Parathyroid adenoma (tissue), 2 donors: ENCODE results near the gene EEIG1.

Experiments
- H2AFZ ChIP-seq: fragments of 300-600 bp; sonication (generic); one replicate; pipeline ENCODE4 v1.7.0; 2017; ENCODE audit warnings: antibody characterized with exemption, mild to moderate bottlenecking
- H3K27ac ChIP-seq: fragments of 300-600 bp; sonication (generic); one replicate; pipeline ENCODE4 v1.7.0; 2017
- H3K27me3 ChIP-seq: fragments of 300-600 bp; sonication (generic); one replicate; pipeline ENCODE4 v1.7.0; 2017; ENCODE audit warnings: low read length; ENCODE audit not compliant: control insufficient read depth, insufficient read depth
- H3K36me3 ChIP-seq: fragments of 300-600 bp; sonication (generic); one replicate; pipeline ENCODE4 v1.7.0; 2017; ENCODE audit warnings: low read length; ENCODE audit not compliant: control insufficient read depth, insufficient read depth
- H3K4me1 ChIP-seq: fragments of 300-600 bp; sonication (generic); one replicate; pipeline ENCODE4 v1.7.0; 2017; ENCODE audit warnings: control low read depth
- H3K4me2 ChIP-seq: fragments of 300-600 bp; sonication (generic); one replicate; pipeline ENCODE4 v1.7.0; 2017; ENCODE audit warnings: low read length
- H3K4me3 ChIP-seq: fragments of 300-600 bp; sonication (generic); one replicate; pipeline ENCODE4 v1.7.0; 2017; ENCODE audit warnings: low read depth, low read length
- H3K79me2 ChIP-seq: fragments of 300-600 bp; sonication (generic); one replicate; pipeline ENCODE4 v1.7.0; 2017; ENCODE audit warnings: control low read depth
- H3K9ac ChIP-seq: fragments of 300-600 bp; sonication (generic); one replicate; pipeline ENCODE4 v1.7.0; 2017; ENCODE audit warnings: mild to moderate bottlenecking
- H3K9me3 ChIP-seq: fragments of 300-600 bp; sonication (generic); one replicate; pipeline ENCODE4 v1.7.0; 2017; ENCODE audit warnings: low read length; ENCODE audit not compliant: control insufficient read depth
- TF ChIP-seq, protein P1 (sequence below): fragments of 300-600 bp; sonication (generic); IDR thresholded peaks from one replicate; pipeline ENCODE4 v1.7.0; 2017; ENCODE audit warnings: antibody characterized with exemption, mild to moderate bottlenecking
- donor health status: primary hyperparathyroidism.

EEIG1 gene

DNA sequence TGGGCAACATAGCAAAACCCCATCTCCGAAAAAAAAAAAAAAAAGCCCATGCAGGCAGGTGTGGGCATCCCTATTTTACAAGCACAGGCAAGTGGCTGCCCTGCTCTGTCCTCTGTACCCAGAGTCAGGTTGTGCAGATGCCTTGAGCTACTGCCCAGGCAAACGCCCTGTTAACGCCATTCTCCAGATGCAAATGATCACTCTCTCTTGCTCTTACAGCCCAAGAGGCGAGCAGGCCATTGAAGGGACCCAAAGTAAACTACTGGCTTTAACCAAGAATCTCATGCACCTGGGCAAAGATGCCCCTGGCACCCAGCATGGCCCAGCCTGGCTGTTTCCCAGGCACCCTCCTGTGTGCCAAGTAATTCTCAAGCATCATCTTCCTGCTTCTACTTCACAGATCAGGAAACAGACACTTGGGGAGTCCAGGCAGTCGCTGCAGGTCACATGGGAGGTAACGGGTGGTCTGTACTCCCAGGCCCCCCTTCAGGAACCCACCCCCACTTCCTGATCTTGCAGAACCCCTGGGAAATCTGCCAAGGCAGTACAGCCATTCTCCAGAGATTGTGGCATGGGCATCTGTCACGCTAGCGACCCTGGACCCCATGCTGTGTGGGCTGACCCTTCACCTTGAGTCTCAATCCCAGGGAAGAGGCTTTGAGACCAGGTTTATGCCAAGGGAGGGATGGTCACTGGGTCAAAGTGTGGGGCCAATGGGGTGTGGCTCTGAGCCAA is 14.2 kb downstream of the EEIG1 start:
- Histone ChIP-seq H3K4me2 (no peak overlapping the region), H3K36me3 (no peaks in the 10 kb centered on the region), H3K9me3 (no peaks in the 10 kb centered on the region), H3K79me2 (peaks cover 12% of the 10 kb centered on the region), H3K4me1 (peaks cover 26% of the 10 kb centered on the region), H2AFZ (no peak overlapping the region), H3K27ac (peak overlapping the region; percentile 77), H3K9ac (no peak overlapping the region), H3K27me3 (no peaks in the 10 kb centered on the region), H3K4me3 (no peak overlapping the region)
- TF ChIP-seq, protein P1, sequence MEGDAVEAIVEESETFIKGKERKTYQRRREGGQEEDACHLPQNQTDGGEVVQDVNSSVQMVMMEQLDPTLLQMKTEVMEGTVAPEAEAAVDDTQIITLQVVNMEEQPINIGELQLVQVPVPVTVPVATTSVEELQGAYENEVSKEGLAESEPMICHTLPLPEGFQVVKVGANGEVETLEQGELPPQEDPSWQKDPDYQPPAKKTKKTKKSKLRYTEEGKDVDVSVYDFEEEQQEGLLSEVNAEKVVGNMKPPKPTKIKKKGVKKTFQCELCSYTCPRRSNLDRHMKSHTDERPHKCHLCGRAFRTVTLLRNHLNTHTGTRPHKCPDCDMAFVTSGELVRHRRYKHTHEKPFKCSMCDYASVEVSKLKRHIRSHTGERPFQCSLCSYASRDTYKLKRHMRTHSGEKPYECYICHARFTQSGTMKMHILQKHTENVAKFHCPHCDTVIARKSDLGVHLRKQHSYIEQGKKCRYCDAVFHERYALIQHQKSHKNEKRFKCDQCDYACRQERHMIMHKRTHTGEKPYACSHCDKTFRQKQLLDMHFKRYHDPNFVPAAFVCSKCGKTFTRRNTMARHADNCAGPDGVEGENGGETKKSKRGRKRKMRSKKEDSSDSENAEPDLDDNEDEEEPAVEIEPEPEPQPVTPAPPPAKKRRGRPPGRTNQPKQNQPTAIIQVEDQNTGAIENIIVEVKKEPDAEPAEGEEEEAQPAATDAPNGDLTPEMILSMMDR: no peak

DNA sequence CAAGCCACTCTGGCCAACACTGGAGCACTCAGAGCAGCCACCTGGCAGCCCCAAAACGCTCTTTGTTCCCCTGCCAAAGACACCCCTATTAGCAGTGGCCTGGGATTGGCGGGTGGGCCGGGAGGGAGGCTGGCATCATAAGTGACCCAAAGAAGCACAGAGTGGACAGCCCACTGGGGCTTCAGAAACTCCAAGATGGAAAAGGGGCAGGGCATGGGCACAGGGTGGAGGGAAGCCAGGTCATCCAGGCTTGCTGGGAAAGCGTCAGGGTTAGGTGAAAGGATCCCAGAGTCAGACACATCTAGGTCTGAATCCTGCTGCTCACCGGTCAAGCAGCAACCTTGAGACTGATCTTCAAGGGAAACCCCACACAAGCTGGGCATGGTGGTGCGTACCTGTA is 14.8 kb downstream of the EEIG1 start:
- Histone ChIP-seq H3K9me3 (no peaks in the 10 kb centered on the region), H3K27me3 (no peaks in the 10 kb centered on the region), H3K9ac (no peak overlapping the region), H3K79me2 (peaks cover 12% of the 10 kb centered on the region), H3K27ac (peak overlapping the region; percentile 77), H3K4me2 (peak overlapping the region; percentile 28), H2AFZ (no peak overlapping the region), H3K36me3 (no peaks in the 10 kb centered on the region), H3K4me3 (no peak overlapping the region), H3K4me1 (peaks cover 25% of the 10 kb centered on the region)
- TF ChIP-seq, protein P1: no peak

DNA sequence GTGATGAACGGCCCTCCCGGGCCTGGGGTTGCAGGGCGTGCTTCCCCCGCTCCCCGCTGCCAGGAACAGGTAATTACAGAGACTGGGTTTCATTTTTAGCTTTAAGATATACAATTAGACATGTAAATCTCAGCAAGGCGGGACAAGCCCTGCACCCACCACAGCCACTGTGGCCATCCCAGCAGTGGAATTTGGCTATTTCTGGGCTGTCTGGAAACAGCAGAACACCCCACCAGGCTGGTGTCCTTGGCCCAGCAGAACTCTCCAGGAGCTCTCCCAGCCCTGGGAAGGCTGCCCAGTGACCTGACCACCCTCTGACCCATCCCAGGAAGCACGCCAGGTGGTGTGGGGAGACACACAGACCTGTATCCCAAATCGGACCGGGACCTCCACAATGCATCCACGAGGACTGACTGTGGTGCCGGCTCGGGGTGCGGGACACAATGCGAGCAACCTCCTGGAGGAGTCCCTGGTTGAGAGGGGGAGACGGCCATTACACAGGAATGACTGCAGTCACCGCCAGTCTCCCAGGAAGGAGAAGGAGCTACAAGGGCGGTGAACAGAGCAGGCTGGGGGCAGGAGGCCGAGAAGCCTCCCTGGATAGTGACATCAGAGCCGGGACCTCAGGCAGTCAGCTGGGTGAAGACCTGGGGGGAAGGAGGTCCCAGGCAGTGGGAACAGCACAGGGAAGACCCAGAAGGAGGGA is 17.3 kb downstream of the EEIG1 start:
- TF ChIP-seq, protein P1: no peak
- Histone ChIP-seq H3K9ac (no peak overlapping the region), H3K4me1 (peaks cover 15% of the 10 kb centered on the region), H3K4me3 (no peak overlapping the region), H3K79me2 (peaks cover 9% of the 10 kb centered on the region), H2AFZ (no peak overlapping the region), H3K27ac (no peak overlapping the region), H3K27me3 (no peaks in the 10 kb centered on the region), H3K4me2 (no peak overlapping the region), H3K36me3 (no peaks in the 10 kb centered on the region), H3K9me3 (no peaks in the 10 kb centered on the region)

DNA sequence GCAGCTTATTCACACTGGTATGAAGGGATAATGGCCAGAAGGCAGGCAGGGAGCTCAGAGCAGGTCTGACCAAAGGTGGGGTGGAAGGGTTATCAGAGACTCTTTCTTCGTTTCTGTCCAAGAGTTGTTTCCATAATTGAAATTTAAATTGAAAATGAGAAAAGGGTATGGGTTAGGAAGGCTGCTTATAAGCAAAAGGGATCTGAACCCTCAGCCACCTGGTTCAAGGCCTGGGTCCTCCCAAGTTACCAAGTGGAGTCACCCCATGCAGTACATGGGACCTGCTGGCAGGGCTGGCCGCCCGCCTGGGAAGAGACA is 17.8 kb downstream of the EEIG1 start:
- Histone ChIP-seq H3K79me2 (peaks cover 6% of the 10 kb centered on the region), H2AFZ (no peak overlapping the region), H3K9me3 (no peaks in the 10 kb centered on the region), H3K36me3 (no peaks in the 10 kb centered on the region), H3K27me3 (no peaks in the 10 kb centered on the region), H3K4me2 (no peak overlapping the region), H3K4me3 (no peak overlapping the region), H3K4me1 (peaks cover 15% of the 10 kb centered on the region), H3K27ac (no peak overlapping the region), H3K9ac (no peak overlapping the region)
- TF ChIP-seq, protein P1: no peak
